Nephron progenitor cell (in vitro differentiated cells): ENCODE measurements around the gene BHLHE23.
A peak's percentile ranks its signal among the peaks of the same experiment; 100 is the strongest.

ENCODE experiments used
- DNase-seq: peaks from one replicate; pipeline ENCODE4 v3.0.0; 2021
- H3K27ac Mint-ChIP-seq: 2 replicates; pipeline ENCODE4 v1.8.0; 2021; ENCODE audit warnings: mild to moderate bottlenecking, moderate library complexity, mixed read lengths
- H3K27me3 Mint-ChIP-seq: 2 replicates; pipeline ENCODE4 v1.8.0; 2021; ENCODE audit warnings: mild to moderate bottlenecking, low read depth, mixed read lengths; ENCODE audit not compliant: poor library complexity
- H3K36me3 Mint-ChIP-seq: 2 replicates; pipeline ENCODE4 v1.8.0; 2021; ENCODE audit warnings: low read depth, mixed read lengths
- H3K4me1 Mint-ChIP-seq: 2 replicates; pipeline ENCODE4 v1.8.0; 2021; ENCODE audit warnings: mixed read lengths
- H3K4me3 Mint-ChIP-seq: 2 replicates; pipeline ENCODE4 v1.8.0; 2021; ENCODE audit warnings: mild to moderate bottlenecking, moderate library complexity, mixed read lengths
- H3K9me3 Mint-ChIP-seq: 2 replicates; pipeline ENCODE4 v1.8.0; 2021; ENCODE audit warnings: mild to moderate bottlenecking, moderate library complexity, mixed read lengths
- CTCF ChIP-seq: fragments of 200-600 bp; sonication (generic); IDR thresholded peaks from 2 replicates; pipeline ENCODE4 v1.5.0; 2021; ENCODE audit warnings: antibody characterized with exemption

Gene BHLHE23

GRCh38 chr20:63029358-63030121 lies 22.8 kb upstream of the BHLHE23 start:
- TF ChIP-seq CTCF = no peak
- H3K27me3 Mint-ChIP-seq = peaks cover 94% of the 10 kb centered on the region
- no peak overlapping the region for H3K27ac Mint-ChIP-seq
- no peaks in the 10 kb centered on the region for H3K36me3 Mint-ChIP-seq
- DNase-seq = peak; percentile 40
- H3K4me1 Mint-ChIP-seq = peaks cover 72% of the 10 kb centered on the region
- H3K4me3 Mint-ChIP-seq = no peak overlapping the region
- no peaks in the 10 kb centered on the region for H3K9me3 Mint-ChIP-seq

- H3K4me1 Mint-ChIP-seq = peaks cover 71% of the 10 kb centered on the region
- peak overlapping the region; percentile 28 for H3K4me3 Mint-ChIP-seq
- H3K36me3 Mint-ChIP-seq = no peaks in the 10 kb centered on the region
- no peak for TF ChIP-seq CTCF
- no peaks in the 10 kb centered on the region for H3K9me3 Mint-ChIP-seq
- H3K27me3 Mint-ChIP-seq = peaks cover 90% of the 10 kb centered on the region
- no peak overlapping the region for H3K27ac Mint-ChIP-seq
- DNase-seq = no peak
These were observed 21.7 kb upstream of the BHLHE23 start for GRCh38 chr20:63028461-63028921.

DNA sequence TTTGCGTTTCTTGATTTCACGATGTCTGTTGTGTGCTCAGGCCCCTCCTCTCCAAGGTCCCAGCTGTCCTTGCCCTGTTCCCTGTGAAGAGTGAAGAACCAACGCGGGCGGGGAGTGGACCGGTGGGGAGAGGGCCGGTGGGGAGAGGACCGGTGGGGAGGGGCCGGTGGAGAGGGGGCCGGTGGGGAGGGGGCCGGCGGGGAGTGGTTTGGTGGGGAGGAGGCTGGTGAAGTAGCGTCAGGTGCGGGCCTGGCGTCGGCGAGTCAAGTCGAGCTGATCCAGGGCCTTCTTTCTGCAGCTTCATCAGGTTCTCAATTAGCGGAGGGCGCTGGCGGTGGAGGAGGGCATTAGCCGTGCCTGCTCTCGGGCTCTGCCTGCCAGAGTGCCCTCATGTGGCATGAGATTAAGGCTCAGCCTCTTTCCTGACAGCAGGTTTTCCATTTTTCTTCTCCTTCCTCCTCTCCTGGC lies 21.2 kb upstream of the BHLHE23 start:
- Mint-ChIP-seq H3K9me3 (no peaks in the 10 kb centered on the region), H3K4me1 (peaks cover 71% of the 10 kb centered on the region), H3K4me3 (peak overlapping the region; percentile 28), H3K27me3 (peaks cover 89% of the 10 kb centered on the region), H3K36me3 (no peaks in the 10 kb centered on the region), H3K27ac (no peak overlapping the region)
- no peak for TF ChIP-seq CTCF
- DNase-seq = no peak

- TF ChIP-seq CTCF = no peak
- Mint-ChIP-seq H3K27ac (no peak overlapping the region), H3K27me3 (peaks cover 84% of the 10 kb centered on the region), H3K9me3 (no peaks in the 10 kb centered on the region), H3K4me1 (peaks cover 71% of the 10 kb centered on the region), H3K4me3 (no peak overlapping the region), H3K36me3 (no peaks in the 10 kb centered on the region)
- no peak for DNase-seq
These were observed 20.6 kb upstream of the BHLHE23 start for GRCh38 chr20:63027221-63027921.

DNA sequence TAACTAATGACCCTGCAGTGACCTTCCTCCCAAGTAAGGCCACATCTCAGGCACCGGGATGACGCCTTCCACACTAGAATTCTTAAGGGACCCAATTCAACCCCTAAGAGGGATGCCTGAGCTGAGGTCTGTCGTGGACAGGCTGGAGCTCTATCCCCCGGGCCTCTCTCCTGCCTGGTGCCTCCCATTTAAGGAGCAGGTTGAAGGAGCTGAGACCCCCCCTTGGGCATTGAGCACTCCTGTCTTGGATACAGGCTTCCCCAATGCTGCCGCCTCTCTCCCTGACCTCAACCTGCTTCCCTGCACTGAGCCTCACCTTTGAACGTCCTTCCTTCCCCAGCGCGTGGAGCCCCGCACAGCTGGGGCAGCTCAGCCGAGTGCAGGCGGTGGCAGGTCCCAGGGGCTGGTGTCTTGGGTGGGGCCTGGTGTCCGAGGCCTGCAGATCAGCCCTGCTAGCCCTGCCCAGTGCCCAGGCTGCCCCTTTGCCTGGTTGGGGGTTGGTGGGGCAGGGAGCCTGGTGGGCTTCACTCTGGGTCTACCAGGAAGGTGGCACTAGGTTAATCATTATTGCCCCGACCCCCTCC lies 19.9 kb upstream of the BHLHE23 start:
- Mint-ChIP-seq H3K9me3 (no peaks in the 10 kb centered on the region), H3K27me3 (peaks cover 78% of the 10 kb centered on the region), H3K36me3 (no peaks in the 10 kb centered on the region), H3K4me1 (peaks cover 74% of the 10 kb centered on the region), H3K4me3 (peak overlapping the region; percentile 56), H3K27ac (no peak overlapping the region)
- DNase-seq = no peak
- no peak for TF ChIP-seq CTCF
